GM18951 (cell line): ENCODE measurements around the gene WWOX.
A peak's percentile ranks its signal among the peaks of the same experiment; 100 is the strongest.

ENCODE experiments used
- POLR2A ChIP-seq: IDR thresholded peaks from 4 replicates; pipeline ENCODE4 v1.6.1; 2011; ENCODE audit warnings: mild to moderate bottlenecking; ENCODE audit not compliant: insufficient read length, insufficient read depth; ENCODE audit errors: extremely low read depth
- in situ Hi-C: fragments of 300-500 bp; cut with MboI; formaldehyde crosslinking; loops from one replicate; pipeline ENCODE4 v1.12.0; 2022; ENCODE audit warnings: low sequenced_read_pairs, mixed read lengths, inconsistent platforms; ENCODE audit not compliant: unreplicated experiment

The WWOX gene

DNA sequence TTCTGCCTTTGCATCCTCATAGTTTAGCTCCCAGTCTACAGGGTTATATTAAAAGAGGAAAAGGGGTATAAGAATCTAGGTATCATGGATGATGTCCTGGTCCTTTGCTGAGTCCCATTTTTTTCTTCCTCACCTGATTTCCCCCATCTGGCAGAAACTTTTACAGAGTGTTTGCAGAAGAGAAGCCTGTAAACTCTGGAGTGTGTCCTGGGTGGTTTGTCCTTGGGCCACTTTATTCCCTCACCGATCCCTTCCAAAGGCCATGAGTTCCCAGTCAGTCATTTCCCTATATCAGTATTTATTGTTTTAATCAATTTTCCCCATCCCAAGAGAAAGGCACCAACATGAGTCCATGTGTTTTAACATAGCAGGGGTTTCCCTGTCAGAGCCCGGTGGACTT, 638.2 kb downstream of the WWOX start:
- TF ChIP-seq POLR2A: no peak
- in situ Hi-C loops: no loop called here

DNA sequence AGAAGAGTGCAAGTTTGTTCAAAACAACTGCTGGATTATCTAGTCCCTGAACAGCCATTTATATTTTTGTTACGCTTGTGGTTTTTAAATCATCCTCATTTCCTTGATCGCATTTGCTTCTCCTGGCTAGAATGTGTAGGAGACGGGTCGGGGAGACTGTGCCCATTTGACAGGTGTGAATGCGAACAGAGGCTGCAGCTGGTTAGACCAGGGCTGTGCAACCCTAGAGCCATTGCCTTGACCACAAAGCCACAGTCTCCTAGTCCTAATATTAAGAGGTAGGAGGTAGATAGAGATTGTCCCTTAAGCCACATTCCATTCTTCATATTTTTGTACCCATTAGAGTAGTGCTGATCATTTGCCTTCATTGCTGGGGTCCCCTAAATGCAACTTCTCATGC, 639.1 kb downstream of the WWOX start:
- in situ Hi-C loops: no loop called here
- TF ChIP-seq POLR2A: no peak

DNA sequence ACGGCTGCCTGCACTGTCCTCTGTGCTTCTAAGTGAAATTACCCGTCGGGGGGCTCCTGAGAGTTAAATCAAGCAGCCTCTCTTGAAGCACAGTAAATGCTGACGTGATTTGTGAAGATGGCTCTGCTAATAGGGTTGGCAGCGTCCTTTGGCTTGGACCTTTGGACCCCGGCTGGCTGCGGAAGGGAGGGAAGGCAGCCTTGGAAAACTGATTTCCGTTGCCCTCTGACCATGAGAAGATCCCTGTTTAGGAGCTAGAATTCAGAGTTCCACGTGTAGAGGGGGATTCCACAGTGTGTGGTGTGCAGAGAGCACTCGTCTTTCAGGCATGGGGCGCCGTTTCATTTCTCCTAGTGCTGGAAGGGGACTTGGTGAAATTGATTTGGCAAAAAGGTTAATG, 640.8 kb downstream of the WWOX start:
- no peak for TF ChIP-seq POLR2A
- in situ Hi-C loops: no loop called here

DNA sequence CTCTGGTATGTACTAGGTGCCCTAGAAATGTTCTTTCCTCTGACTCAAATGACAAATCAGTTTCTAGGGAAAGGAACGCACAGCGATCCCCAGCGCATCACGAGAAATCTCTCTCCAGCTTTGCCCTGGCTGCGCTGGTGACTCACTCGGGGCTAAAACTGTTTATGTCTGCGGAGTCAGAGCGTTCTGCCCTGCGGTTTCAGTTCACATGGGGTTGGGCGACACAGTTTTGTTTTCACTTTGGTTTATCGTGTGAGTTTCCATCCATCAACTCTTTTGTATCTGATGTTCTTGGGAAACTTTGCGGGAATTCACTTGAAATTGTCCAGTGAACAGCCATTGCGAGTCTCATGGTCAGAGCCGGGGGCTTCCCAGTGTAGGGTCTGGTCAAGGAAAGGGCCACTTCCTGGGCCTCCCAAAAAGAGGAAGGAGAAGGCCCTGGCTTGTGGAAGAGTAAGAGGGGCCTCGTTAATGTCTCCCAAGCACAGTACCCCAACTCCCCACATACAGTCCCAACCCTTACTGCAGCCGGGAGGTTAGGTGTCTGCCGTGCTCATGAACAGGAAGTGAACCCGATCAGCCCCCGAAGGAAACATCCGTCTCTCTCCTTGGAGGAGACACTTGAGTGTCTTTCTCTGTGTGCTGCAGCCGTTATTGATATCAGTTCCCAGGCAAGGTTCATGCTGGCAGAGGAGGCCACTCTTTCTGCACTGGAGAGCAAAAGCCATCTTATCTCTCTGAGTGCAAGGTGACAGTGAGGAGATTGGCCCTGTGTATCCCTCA, 643.2 kb downstream of the WWOX start:
- peak; percentile 16 for TF ChIP-seq POLR2A
- in situ Hi-C loops: no loop called here

DNA sequence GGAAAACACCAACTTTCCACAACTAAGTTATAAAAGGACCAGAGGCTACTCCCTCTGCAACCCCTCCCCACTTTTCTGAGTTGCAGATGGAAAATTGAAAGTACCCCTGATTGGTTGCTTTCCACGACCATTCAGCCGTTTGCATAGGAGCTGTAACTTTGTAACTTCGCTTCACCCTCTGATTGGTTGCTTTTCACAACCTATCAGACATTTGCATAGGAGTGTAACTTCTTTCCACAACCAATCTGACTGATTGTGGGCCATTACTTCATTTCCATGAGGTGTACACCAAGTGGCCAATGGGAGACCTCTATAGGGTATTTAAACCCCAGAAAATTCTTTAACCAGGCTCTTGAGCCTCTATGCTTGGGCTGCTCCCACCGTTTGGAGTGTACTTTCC, 644.1 kb downstream of the WWOX start:
- no peak for TF ChIP-seq POLR2A
- in situ Hi-C loops: no loop called here

DNA sequence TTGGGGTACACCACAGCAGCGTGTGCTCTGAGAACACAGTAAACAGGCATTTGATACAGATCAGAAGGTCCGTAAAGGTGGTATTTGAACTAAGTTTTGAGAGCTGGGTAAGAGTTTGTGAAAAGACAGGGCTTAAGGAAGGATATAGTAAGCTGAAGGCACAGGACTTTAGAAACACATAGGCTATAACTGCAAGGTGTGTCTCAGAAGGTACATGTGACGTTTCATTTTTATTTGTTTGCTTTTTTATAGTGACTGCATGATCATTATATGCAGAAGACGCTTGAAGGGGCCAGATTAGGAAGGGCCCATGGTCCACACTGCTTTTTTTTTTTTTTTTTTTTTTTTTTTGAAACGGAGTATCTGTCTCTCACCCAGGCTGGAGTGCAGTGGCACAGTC, 644.6 kb downstream of the WWOX start:
- in situ Hi-C loops: no loop called here
- TF ChIP-seq POLR2A: no peak

DNA sequence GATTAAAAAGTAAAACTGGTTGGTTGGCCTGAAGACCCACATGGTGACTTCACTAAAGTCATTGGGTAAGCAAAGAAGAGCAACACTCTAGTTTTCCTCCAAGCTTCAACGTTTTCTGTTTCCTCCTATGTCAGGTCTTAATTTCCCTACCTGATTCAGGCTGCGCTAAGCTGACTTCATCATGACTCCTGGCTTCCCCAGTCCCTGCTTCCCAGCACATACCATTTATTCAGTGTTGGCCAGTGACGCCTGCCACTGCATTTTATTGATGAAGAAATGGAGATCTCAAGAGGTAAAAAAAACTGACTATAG, 645.3 kb downstream of the WWOX start:
- no peak for TF ChIP-seq POLR2A
- in situ Hi-C loops: no loop called here

DNA sequence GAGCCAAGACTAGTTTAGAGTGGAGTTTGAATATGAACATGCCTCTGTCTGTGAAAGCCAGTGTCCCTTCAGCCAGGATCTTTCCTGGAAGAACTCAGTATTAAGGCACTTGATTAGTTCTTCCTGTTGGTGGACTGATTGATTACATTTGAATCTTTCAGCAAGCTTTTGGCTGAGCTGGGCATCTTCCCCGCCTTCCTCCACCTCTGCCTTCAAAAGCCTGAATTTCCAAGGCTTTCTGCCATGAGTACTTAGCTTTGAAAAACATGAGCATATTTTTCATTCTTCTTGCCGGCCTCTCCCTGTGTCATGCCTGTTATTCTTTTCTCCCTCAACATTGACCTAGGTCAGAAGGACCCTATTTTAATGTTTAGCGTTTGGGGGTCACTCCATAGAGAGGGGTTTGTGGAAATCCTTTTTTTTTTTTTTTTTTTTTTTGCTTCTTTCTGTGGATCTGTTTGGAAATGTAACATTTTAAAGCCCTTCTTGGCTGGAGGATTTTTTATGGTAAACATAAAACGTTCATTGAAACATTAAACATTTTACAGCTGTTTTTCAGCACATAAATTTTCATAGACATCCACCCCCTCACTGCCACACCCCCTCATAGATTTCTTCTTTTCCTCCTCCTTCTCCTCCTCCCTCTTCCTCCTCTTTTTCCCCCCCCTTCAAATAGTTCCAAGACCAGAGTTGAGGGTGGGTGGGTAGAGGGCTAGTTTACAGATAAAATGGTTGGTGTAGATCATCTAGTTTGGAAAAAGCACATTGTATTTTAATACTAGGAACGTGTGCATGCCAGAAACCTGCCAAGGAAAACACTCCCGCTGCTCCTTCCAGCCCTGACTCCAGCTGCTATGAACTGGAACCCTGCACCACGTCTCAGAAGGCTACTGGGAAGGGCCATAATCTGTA, 645.9 kb downstream of the WWOX start:
- no peak for TF ChIP-seq POLR2A
- in situ Hi-C loops: no loop called here

DNA sequence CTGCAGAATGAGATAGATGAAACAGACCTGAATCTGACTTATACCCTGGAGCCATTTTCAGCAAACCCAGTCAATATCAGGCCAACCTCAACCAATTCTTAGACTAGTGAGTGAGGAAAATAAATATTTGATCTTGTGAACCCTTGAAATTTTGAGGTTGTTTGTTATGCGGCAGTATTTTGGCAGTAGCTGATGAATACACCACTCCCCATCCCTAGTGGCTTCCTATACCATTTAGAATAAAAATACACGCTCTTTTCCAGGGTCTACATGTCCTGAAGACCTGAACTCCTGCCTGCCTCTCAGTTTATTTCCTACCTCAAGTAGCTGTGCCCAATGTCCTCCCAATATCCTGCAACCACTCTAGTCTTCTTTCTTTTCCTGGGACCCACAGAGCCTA, 647.3 kb downstream of the WWOX start:
- no peak for TF ChIP-seq POLR2A
- in situ Hi-C loops: no loop called here

DNA sequence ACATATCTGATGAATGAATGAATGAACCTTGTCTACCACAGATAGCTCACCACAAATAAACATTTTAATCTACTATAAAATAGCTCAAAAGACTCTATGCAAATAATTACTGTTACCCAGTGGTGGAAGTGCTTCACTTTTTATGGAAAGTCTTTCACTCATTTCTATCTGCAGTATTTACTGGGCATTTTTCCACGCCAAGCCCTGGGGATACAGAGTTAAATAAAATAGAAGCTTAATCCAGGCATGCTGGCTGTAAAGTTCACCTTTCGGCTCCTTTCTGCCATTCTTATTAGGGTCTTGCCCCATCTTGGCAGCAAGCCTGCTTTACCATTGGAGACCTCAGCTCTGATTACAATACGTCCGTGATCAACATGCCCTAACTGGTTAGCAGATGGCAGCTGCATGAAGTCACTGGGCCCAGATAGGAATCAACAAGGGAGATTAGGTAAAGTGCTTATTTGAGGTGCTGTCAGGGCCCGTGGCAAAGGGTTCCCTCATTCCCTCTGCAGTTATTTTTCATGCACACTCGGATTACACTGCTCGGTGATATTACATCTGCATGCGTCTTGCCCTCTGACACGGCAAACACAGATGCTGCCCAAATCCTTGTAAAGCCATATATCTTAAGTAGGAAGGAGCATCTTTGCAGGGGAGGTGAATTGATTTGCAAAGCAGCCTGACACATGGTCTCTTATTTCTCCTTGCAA, 648.9 kb downstream of the WWOX start:
- in situ Hi-C loops: no loop called here
- no peak for TF ChIP-seq POLR2A

DNA sequence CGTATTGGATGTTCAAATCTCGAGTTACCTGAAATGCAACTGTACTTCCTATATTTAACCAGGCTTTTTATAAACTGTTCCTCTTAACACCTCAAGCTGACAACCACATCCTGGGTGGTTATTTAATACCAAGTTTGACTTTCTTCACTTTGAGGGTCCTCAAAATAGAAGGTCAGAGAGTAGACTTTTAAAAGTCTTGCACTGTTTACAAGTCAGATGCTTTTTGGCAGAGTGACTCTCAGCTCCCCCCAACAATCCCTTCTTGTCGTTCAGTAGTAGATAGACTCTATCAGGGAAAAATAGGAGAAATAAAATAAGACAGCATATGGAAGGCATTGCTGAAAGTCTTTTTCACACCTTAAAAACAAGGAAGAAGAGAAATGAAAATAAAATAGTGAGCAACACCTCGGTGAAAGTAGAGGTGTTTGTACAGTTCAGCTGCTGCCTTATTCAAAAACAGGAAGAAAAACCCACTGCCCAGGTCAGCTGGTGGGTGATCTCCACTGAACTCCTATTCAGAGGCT, 650.4 kb downstream of the WWOX start:
- TF ChIP-seq POLR2A: no peak
- in situ Hi-C loops: loop anchor here (25.0 kb wide), 1 partner anchor 638 kb away; no protein-coding TSS in a partner anchor

DNA sequence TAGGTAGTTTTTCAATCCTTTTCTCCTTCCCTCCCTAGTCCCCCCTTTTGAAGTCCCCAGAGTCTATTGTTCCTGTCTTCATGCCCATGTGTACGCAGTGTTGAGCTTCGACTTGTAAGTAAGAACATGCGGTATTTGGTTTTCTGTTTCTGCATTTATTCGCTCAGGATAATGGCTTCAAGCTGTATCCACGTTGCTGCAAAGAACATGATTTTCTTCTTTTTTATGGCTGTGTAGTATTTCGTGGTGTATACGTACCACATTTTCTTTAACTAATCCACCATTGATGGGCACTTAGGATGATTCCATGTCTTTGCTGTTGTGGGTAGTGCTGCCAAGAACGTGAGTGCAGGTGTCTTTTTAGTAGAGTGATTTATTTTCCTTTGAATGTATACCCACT, 651.2 kb downstream of the WWOX start:
- in situ Hi-C loops: loop anchor here (25.0 kb wide), 1 partner anchor 638 kb away; no protein-coding TSS in a partner anchor
- no peak for TF ChIP-seq POLR2A

DNA sequence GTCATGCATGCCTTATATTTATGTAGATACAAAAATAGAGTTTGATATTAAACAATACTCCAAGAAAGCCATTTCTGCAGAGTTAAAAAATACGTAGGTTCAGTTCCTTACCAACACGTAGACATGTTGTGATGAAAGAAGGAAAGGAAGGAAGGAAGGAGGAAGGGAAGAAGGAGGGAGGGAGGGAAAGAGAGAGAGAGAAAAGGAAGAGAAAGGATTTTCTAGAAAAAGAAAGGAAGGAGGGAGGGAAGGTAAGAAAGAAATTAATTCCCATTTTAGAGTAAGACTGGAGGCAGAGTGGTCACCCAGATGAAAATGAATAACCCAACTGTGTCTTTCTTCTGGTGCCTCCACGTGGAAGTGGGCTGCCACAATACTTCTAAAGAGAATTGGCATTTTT, 652.1 kb downstream of the WWOX start:
- in situ Hi-C loops: loop anchor here (25.0 kb wide), 1 partner anchor 639 kb away; no protein-coding TSS in a partner anchor
- no peak for TF ChIP-seq POLR2A
